Measurements from ENCODE around the gene FAM168A.

DNA sequence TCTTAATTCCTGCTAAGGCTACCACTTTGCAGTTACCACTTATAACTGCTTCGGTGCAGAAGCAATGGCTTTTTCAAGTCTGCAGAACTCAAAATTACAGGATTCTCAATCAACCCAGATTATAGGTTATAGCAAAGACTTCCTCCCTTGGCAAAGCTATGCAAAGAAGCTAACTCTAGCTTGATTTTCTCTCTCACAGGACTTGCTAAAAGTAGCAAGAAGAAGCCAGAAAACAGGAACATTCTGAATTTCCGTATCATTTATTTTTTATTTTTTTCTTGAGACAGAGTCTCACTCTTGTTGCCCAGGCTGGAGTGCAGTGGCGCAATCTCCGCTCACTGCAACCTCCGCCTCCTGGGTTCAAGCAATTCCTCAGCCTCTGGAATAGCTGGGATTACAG lies 37.8 kb upstream of the FAM168A start:
- TF ChIP-seq, protein P1, sequence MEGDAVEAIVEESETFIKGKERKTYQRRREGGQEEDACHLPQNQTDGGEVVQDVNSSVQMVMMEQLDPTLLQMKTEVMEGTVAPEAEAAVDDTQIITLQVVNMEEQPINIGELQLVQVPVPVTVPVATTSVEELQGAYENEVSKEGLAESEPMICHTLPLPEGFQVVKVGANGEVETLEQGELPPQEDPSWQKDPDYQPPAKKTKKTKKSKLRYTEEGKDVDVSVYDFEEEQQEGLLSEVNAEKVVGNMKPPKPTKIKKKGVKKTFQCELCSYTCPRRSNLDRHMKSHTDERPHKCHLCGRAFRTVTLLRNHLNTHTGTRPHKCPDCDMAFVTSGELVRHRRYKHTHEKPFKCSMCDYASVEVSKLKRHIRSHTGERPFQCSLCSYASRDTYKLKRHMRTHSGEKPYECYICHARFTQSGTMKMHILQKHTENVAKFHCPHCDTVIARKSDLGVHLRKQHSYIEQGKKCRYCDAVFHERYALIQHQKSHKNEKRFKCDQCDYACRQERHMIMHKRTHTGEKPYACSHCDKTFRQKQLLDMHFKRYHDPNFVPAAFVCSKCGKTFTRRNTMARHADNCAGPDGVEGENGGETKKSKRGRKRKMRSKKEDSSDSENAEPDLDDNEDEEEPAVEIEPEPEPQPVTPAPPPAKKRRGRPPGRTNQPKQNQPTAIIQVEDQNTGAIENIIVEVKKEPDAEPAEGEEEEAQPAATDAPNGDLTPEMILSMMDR (IDR thresholded peaks at IDR 0.05) = no peak
- TF ChIP-seq EZH2 (IDR thresholded peaks at IDR 0.05) (no peak), EZH2phosphoT487 (IDR thresholded peaks at IDR 0.05) (no peak)
